RWPE1 (cell line): Measurements from ENCODE around the gene SLC25A11.

ENCODE experiments used
- CTCF ChIA-PET: fragments of 350-600 bp; sonication (Branson Sonifier 250); formaldehyde crosslinking; extraction: SDS; loops from one replicate; lab custom pipeline; 2021; lab: Yijun Ruan, JAX
- POLR2A ChIA-PET: fragments of 400-600 bp; formaldehyde crosslinking; extraction: SDS; loops from one replicate; lab custom pipeline; 2020; ENCODE audit warnings: antibody characterized with exemption; ENCODE audit not compliant: low non-redundant PET; lab: Yijun Ruan, JAX
- DNase-seq: peaks from one replicate; pipeline ENCODE4 v3.0.0; 2012; ENCODE audit warnings: low spot score
- H3K27ac ChIP-seq: fragments of 450-650 bp; 2 replicates; pipeline ENCODE4 v1.5.1; 2017
- TF ChIP-seq, protein P1 (sequence below): fragments of 450-650 bp; conservative IDR thresholded peaks from 2 replicates; pipeline ENCODE4 v1.5.1; 2017; ENCODE audit warnings: low read depth, mild to moderate bottlenecking

SLC25A11 gene

GRCh38 chr17:4950075-4950745, 10.4 kb upstream of the SLC25A11 start:
- peak overlapping the region; percentile 100 for H3K27ac ChIP-seq
- ChIA-PET CTCF (interaction anchor here (1.5 kb wide), 1 partner anchor 37 kb away, joined by 3 read pairs; the partner anchor contains the start of gene CAMTA2), POLR2A (interaction anchor here (1.8 kb wide), 1 partner anchor 17 kb away, joined by 5 read pairs; the partner anchor contains the start of gene SPAG7)
- TF ChIP-seq, protein P1, sequence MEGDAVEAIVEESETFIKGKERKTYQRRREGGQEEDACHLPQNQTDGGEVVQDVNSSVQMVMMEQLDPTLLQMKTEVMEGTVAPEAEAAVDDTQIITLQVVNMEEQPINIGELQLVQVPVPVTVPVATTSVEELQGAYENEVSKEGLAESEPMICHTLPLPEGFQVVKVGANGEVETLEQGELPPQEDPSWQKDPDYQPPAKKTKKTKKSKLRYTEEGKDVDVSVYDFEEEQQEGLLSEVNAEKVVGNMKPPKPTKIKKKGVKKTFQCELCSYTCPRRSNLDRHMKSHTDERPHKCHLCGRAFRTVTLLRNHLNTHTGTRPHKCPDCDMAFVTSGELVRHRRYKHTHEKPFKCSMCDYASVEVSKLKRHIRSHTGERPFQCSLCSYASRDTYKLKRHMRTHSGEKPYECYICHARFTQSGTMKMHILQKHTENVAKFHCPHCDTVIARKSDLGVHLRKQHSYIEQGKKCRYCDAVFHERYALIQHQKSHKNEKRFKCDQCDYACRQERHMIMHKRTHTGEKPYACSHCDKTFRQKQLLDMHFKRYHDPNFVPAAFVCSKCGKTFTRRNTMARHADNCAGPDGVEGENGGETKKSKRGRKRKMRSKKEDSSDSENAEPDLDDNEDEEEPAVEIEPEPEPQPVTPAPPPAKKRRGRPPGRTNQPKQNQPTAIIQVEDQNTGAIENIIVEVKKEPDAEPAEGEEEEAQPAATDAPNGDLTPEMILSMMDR, result no peak
- DNase-seq, result no peak

GRCh38 chr17:4949321-4950074, 9.7 kb upstream of the SLC25A11 start:
- DNase-seq, result peak; percentile 79
- peak overlapping the region; percentile 100 for H3K27ac ChIP-seq
- TF ChIP-seq, protein P1, result no peak
- POLR2A ChIA-PET, result interaction anchor here (1.1 to 1.8 kb wide), 3 partner anchors 18 to 40 kb away, joined by 3 to 6 read pairs (median 5); partner anchors contain the start of gene SPAG7
- CTCF ChIA-PET, result no interaction called here

DNA sequence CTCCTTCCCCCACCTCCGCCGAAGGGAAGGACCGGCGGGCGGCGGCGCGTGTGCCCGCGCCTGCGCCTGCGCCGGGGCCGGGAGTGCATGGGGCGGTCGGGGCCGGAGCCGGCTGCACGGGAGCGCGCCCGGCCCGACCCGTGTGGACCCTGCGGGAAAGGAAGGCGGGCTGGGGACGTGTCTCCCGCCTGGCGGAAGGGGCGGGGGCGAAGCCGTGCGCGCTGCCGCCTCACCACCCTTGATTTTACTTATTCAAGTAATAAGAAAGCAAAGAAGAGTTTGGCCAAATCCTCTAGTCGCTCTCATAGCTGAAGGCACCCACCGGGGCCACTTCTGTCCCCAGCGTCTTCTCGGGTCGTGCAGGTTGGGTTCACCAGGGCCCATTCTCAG, 9.1 kb upstream of the SLC25A11 start:
- ChIA-PET CTCF (no interaction called here), POLR2A (interaction anchor here (0.8 to 1.3 kb wide), 4 partner anchors 9 to 40 kb away, joined by 3 to 6 read pairs (median 4); partner anchors contain the start of genes RNF167 and SLC25A11)
- H3K27ac ChIP-seq, result peak overlapping the region; percentile 100
- TF ChIP-seq, protein P1, result no peak
- peak; percentile 90 for DNase-seq

GRCh38 chr17:4948166-4948930, 8.5 kb upstream of the SLC25A11 start, which contains the start of gene PFN1:
Gene PFN1, minus strand, starts transcription at chr17:4948530. Its CDS starts 136 bp downstream, at chr17:4948394.
- TF ChIP-seq, protein P1, result no peak
- ChIA-PET POLR2A (interaction anchor here (0.8 to 1.3 kb wide), 4 partner anchors 8 to 39 kb away, joined by 3 to 6 read pairs (median 4); partner anchors contain the start of genes RNF167 and SLC25A11), CTCF (no interaction called here)
- H3K27ac ChIP-seq, result peak within 1 kb of the TSS; percentile 100
- peak; percentile 90 for DNase-seq

DNA sequence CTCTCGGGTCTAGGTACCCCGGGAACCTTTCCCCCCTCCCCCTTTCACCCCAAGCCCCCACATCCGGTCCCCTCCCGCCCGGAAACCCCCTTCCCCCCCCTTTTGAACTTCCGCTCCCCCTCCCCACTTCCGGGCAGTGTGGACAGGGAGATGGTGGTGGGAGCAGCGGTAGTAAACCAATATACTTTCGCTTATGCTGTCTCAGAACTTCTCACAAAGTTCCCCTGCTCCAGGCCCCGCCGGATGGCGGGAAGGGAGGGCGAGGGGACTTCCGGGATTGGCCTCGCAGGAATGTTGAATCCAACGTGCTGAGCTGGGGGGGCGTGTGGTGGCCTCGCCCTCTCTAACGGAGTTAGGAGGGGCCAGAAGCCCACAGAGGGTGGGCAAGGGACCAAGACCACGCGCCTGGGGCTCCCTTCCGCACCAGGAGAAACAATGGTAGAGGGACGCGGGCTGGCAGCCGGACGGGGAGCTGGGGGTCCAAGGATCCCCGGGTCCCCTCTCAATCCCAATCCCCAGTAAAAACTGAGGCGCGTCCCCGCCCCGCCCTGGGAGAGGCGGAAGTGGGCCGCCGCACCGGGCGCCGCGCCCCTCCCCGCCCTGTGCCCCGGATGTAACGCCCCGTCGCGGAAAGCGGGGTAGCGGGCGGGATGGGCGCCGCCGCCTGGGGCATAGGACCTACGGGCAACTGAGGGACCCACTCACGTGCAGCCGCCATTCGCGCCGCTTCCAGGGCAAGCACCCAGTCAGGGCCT, 7.7 kb upstream of the SLC25A11 start:
- DNase-seq, result peak; percentile 33
- TF ChIP-seq, protein P1, result no peak
- peak overlapping the region; percentile 100 for H3K27ac ChIP-seq
- CTCF ChIA-PET, result interaction anchor here (1.2 kb wide), 1 partner anchor 38 kb away, joined by 3 read pairs; no protein-coding TSS in a partner anchor
- POLR2A ChIA-PET, result interaction anchor here (0.7 to 1.3 kb wide), 2 partner anchors 21 to 39 kb away, joined by 4 to 6 read pairs; no protein-coding TSS in a partner anchor
